HG02678 (cell line): ENCODE data around the gene SELPLG.

Experiments used
- ATAC-seq: cut with Tn5 transposase; IDR thresholded peaks from one replicate; pipeline ENCODE4 v1.9.1; 2021; ENCODE audit warnings: mild to moderate bottlenecking, moderate library complexity; ENCODE audit not compliant: unreplicated experiment

The SELPLG gene

DNA sequence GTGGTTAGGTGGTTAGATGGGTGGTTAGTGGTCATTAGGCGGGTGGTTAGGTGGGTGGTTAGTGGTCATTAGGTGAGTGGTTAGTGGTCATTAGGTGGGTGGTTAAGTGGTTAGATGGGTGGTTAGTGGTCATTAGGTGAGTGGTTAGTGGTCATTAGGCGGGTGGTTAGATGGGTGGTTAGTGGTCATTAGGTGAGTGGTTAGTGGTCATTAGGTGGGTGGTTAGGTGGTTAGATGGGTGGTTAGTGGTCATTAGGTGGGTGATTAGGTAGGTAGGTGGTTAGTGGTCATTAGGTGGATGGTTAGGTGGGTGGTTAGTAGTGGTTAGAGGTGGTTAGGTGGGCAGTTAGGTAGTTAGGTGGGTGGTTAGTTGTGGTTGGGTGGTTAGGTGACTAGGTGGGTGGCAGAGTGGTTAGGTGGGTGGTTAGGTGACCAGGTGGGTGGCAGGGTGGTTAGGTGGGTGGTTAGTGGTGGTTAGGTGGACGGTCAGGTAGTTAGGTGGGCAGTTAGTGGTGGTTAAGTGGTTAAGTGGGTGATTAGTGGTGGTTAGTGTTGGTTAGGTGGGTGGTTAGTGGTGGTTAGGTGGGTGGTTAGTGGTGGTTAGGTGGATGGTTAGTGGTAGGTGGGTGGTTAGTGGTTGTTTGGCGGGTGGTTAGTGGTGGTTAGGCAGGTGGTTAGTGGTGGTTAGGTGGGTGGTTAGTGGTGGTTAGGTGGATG lies 27.8 kb downstream of the SELPLG start:
- ATAC-seq: no peak

- no peak for ATAC-seq
These were observed 28.5 kb downstream of the SELPLG start for GRCh38 chr12:108605000-108605689.

GRCh38 chr12:108604208-108604941 lies 29.3 kb downstream of the SELPLG start:
- ATAC-seq: no peak

GRCh38 chr12:108603743-108604142 lies 30.0 kb downstream of the SELPLG start:
- ATAC-seq: no peak

GRCh38 chr12:108602976-108603704 lies 30.6 kb downstream of the SELPLG start:
- no peak for ATAC-seq

GRCh38 chr12:108602209-108602705 lies 31.4 kb downstream of the SELPLG start:
- ATAC-seq: no peak

GRCh38 chr12:108600702-108601007 lies 33.0 kb downstream of the SELPLG start:
- ATAC-seq: no peak

GRCh38 chr12:108599948-108600701 lies 33.6 kb downstream of the SELPLG start:
- no peak for ATAC-seq

- ATAC-seq: no peak
These were observed 34.2 kb downstream of the SELPLG start for GRCh38 chr12:108599541-108599940.

GRCh38 chr12:108598553-108599250 lies 35.0 kb downstream of the SELPLG start:
- ATAC-seq: no peak

DNA sequence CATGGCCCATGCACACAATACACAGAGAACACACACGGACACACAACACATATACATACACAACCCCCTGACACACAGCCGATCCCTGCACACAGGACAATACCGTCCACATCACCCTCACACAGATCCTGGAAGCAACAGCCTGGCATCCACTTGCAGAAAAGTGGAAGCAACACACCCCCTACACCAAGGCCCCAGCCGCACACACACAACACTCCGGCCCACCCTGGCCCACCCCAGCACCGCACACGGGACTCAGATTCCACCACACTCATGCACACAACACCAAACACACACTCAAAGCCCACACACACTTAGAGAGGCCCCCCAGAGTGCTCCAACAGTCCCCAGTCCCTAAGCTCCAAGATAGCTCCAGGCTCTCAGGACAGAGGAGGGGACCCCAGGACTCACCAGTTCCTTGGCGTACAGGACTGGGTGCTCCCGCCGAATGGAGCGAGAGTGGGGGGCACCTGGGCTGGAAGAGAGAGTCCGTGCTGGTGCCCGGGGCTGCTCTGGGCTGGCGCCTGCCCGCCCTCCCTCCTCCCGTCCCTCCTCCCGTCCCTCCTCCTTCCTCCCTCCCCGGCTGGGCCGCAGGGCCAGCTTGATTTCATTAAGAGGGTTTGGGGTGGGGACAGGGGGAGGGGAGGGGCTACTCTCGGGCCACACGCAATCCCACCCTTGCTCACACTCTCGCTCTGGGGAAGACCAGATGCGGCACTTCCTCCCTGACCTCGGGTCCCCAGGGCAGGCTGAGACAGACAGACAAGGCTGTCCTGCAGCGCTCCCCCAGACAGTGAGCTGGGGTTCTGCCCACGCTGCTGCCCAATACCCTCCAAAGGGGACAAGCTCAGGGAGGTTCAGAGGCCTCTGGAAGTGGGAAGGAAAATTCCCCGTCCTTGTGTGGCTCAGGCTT lies 35.9 kb downstream of the SELPLG start, which contains the start of gene TMEM119:
Gene TMEM119 (minus strand): TSS at position 526 of the 913 bp plus-strand sequence. CDS start 5,701 bp downstream, outside the sequence.
- no peak for ATAC-seq

DNA sequence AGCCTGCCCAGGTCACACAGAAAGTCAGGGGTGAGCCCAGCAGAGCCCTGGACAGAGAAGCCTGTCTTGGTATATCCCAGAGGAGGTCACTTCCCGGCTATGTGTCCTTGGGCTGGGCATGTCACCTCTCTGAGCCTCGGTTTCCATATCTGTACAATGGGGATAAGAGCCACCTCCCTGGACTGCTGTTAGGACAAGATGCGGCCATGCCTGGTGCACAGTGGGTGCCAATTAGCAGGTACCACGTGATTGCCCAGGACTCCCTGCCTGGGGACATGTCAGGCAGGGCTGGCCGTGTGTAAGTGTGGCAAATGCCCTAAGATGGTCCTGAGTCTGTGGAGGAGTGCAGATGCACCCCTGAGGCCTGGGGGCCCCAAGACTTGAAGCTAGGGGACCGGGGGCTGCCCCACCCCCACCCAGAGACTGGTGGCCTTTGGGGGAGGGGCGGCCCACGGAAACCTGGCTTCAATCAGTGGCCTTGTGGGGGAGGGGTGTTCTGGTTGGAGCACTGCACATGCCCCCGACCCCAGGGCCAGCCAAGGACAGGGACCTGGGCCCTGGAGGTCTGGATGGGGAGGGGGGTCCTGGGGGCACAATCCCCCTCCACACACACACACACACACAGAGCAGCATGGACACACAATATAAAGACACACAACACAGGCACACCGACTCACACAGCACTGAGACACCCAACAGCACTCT lies 36.7 kb downstream of the SELPLG start:
- no peak for ATAC-seq

DNA sequence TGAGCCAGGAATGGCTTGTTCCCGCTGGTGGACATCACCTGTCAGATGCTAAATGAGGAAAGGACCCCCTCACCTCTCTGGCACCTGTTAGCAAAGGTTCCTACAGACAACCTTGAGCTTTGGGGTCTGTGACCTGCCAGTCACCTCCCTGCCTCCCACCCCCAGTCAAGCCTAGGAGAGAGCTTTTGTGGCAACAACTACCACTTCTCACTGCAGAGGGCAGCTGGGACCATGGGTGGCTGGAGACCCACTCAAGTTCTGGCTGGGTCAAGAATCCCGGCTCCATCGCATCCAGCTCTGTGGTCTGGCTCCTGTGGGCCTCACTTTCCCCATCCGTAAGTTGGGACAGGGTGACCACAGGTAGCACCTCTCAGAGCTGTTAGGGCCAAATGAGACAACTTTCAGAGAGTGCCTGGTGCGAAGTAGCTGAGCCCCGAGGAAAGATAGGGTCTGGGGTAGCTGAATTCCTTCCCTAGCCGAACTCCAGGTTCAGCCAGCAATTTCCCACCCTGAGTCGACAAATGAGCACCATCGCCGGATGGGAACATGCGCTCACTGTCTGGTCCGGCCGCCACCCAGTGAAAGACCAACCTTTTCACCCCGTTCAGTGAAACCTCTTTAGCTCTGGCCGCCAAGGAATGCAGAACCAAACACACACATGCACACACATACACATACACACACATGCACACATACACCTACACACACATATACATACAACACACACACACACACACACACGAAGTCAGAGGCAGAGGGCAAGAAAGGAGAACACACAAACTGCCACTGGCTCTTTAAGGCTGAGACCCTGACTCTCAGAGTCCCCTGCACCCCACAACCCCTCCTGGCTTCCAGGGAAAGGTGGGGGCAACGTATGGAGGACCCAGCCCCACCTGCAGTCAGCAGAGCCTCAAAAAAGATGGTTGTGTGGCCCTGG lies 37.7 kb downstream of the SELPLG start:
- ATAC-seq: no peak

DNA sequence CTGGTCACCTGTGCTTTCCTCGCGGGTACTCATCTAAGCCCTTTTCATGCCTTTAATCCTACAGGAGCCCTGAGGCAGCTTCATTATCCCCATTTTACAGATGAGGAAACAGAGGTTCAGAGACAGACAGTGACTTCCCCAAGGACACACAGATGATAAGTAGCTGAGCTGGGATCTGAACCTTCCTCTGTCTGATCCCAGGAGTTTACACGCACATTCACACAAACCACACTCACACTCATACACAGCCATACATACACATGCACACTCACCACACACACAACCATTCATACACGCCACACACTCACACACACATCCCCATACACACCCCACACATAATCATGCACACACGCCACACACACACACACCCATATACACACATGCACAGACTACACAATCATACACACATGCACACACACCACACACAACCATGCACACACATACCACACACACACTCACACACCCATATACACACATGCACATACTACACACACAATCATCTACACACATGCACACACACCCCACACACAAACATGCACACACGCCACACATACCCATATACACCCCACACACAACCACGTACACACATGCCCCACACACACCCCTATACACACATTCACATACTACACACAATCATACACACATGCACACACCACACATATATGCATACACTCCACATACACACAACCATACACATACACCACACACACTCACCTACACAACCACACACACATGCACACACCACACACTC lies 38.6 kb downstream of the SELPLG start:
- ATAC-seq: no peak

GRCh38 chr12:108594323-108594903 lies 39.3 kb downstream of the SELPLG start:
- ATAC-seq: no peak
